ENCODE data around the gene USP17L26.

Gene USP17L26

DNA sequence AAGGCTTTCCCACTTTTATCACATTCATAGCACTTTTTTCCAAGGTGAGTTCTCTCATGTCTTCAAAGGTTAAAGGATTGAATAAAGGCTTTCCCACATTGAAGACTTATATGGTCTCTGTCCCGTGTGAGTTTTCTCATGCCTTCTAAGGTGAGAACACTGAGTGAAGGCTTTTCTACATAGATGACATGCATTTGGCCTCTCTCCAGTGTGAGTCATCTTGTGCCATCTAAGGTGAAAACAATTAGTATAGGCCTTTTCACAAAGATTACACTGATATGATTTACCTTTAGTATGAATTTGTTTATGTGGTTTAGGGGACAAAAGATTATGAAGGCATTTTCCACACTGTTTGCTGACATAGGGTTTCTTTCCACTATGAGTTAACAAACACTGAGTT, 49.7 kb downstream of the USP17L26 start (continued):
- TF ChIP-seq ZFP30 (CRISPR knock-in tag; IDR thresholded peaks at IDR 0.05): no peak
- TF ChIP-seq, protein P1, sequence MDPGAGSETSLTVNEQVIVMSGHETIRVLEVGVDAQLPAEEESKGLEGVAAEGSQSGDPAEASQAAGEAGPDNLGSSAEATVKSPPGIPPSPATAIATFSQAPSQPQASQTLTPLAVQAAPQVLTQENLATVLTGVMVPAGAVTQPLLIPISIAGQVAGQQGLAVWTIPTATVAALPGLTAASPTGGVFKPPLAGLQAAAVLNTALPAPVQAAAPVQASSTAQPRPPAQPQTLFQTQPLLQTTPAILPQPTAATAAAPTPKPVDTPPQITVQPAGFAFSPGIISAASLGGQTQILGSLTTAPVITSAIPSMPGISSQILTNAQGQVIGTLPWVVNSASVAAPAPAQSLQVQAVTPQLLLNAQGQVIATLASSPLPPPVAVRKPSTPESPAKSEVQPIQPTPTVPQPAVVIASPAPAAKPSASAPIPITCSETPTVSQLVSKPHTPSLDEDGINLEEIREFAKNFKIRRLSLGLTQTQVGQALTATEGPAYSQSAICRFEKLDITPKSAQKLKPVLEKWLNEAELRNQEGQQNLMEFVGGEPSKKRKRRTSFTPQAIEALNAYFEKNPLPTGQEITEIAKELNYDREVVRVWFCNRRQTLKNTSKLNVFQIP (CRISPR knock-in tag; IDR thresholded peaks at IDR 0.05; ENCODE audit: borderline replicate concordance, low read depth): no peak
- TF ChIP-seq PPARA (CRISPR knock-in tag; IDR thresholded peaks at IDR 0.05; ENCODE audit: borderline replicate concordance): no peak
